Right cardiac atrium (tissue), 5 donors: Measurements from ENCODE around the gene FARP1. TPM values are rescaled to one million over a fixed set of nuclear protein-coding genes. Genes with fewer than 3 reads are reported as not detected.

ENCODE experiments used
- ATAC-seq, 2 donors: fragments of 200-7000 bp; cut with Tn5 transposase; one replicate each; pipeline versions ENCODE4 v1.8.0 to v1.9.1; 2020; ENCODE audit warnings: moderate library complexity in 2 of 2, mild to moderate bottlenecking in 1 of 2
- DNase-seq, 3 donors: peaks; one replicate each; pipeline ENCODE4 v3.0.0-alpha.2; 2020
- H3K27ac ChIP-seq: one replicate; pipeline ENCODE4 v1.5.1; 2013; ENCODE audit warnings: mild to moderate bottlenecking, low read length, control low read depth, moderate library complexity
- H3K27me3 ChIP-seq: one replicate; pipeline ENCODE4 v1.6.1; 2013; ENCODE audit not compliant: control insufficient read depth, insufficient read depth
- H3K4me1 ChIP-seq: one replicate; pipeline ENCODE4 v1.6.1; 2013; ENCODE audit warnings: low read length; ENCODE audit not compliant: control insufficient read depth, insufficient read depth
- H3K4me3 ChIP-seq: one replicate; pipeline ENCODE4 v1.5.1; 2013; ENCODE audit warnings: low read length, control low read depth
- H3K9me3 ChIP-seq: one replicate; pipeline ENCODE4 v1.6.1; 2013; ENCODE audit warnings: low read length; ENCODE audit not compliant: control insufficient read depth
- WGBS: extraction: QIAGEN DNeasy Blood & Tissue Kit; methylation state at CpG from one replicate; pipeline ENCODE4 v1.1.7; 2013; 5-methylcytosine and 5-hydroxymethylcytosine counted together
- intact Hi-C, 4 donors: fragments of 100-400 bp; cut with DNase I; formaldehyde crosslinking; loops; one replicate each; pipeline versions ENCODE4 v1.11.0 to v1.14.0; 2022 to 2023
- polyA plus RNA-seq: library from polyadenylated mRNA; stranded (reverse); fragments of 200-250 nt; gene quantifications from one replicate; pipeline ENCODE4 v1.2.3, GENCODE V29; 2013
- total RNA-seq, 4 donors: library from RNA; stranded (reverse); fragmentation: NEBNext Ultra II Directional; extraction: Animal tissue kit (Norgen Biotek cat#: 25700); gene quantifications; one replicate each; pipeline ENCODE4 v1.2.1, GENCODE V29; 2021
- donor health status: healthy with polysubstance abuse.
- donor health status: DM: no; HTN: yes; CAD: no.
- donor health status: DM: no; HTN: no; CAD: no.
- donor health status: DM: no; HTN: yes; CAD: no; lungs with severe emphysema.
- donor health status: DM: yes; HTN: yes; CAD: no.

The FARP1 gene
- total and polyA plus RNA-seq, 5 donors = 8.3 to 27.6 (median 22.7) TPM

GRCh38 chr13:98393873-98394272, 251.0 kb downstream of the FARP1 start:
- DNase-seq = no peak
- Histone ChIP-seq H3K27me3 (no peaks in the 10 kb centered on the region), H3K4me1 (peaks cover 4% of the 10 kb centered on the region), H3K4me3 (no peak overlapping the region), H3K9me3 (no peaks in the 10 kb centered on the region), H3K27ac (no peak overlapping the region)
- ATAC-seq = no peak
- intact Hi-C loops = loop anchor here in 1 of 4 donors (10.0 kb wide), 1 partner anchor 249 kb away; the partner anchor contains the start of gene FARP1
- 92% methylated on average over 11 of the region's 11 CpGs for WGBS

GRCh38 chr13:98394820-98395510, 252.1 kb downstream of the FARP1 start:
- DNase-seq (peak in 1 of 3 donors; percentile 54), ATAC-seq (no peak)
- Histone ChIP-seq H3K9me3 (no peaks in the 10 kb centered on the region), H3K4me1 (peaks cover 2% of the 10 kb centered on the region), H3K27ac (no peak overlapping the region), H3K4me3 (no peak overlapping the region), H3K27me3 (no peaks in the 10 kb centered on the region)
- intact Hi-C loops = loop anchor here in 1 of 4 donors (10.0 kb wide), 1 partner anchor 250 kb away; the partner anchor contains the start of gene FARP1
- 93% methylated on average over 37 of the region's 37 CpGs for WGBS

- DNase-seq (peak in 1 of 3 donors; percentile 28), ATAC-seq (no peak)
- H3K4me3 ChIP-seq = no peak overlapping the region
- H3K27me3 ChIP-seq = no peaks in the 10 kb centered on the region
- no peaks in the 10 kb centered on the region for H3K4me1 ChIP-seq
- no peaks in the 10 kb centered on the region for H3K9me3 ChIP-seq
- intact Hi-C loops = loop anchor here in 1 of 4 donors (10.0 kb wide), 1 partner anchor 251 kb away; the partner anchor contains the start of gene FARP1
- no peak overlapping the region for H3K27ac ChIP-seq
- 90% methylated on average over 16 of the region's 16 CpGs for WGBS
Measured at GRCh38 chr13:98396071-98396710, 253.3 kb downstream of the FARP1 start.

- no peaks in the 10 kb centered on the region for H3K9me3 ChIP-seq
- intact Hi-C loops = loop anchor here in 1 of 4 donors (10.0 kb wide), 1 partner anchor 252 kb away; the partner anchor contains the start of gene FARP1
- DNase-seq (no peak), ATAC-seq (peak in 1 of 2 donors; percentile 60)
- no peak overlapping the region for H3K4me3 ChIP-seq
- H3K4me1 ChIP-seq = no peaks in the 10 kb centered on the region
- no peak overlapping the region for H3K27ac ChIP-seq
- no peaks in the 10 kb centered on the region for H3K27me3 ChIP-seq
- 87% methylated on average over 1 of the region's 1 CpG for WGBS
Measured at GRCh38 chr13:98397221-98397620, 254.3 kb downstream of the FARP1 start.

DNA sequence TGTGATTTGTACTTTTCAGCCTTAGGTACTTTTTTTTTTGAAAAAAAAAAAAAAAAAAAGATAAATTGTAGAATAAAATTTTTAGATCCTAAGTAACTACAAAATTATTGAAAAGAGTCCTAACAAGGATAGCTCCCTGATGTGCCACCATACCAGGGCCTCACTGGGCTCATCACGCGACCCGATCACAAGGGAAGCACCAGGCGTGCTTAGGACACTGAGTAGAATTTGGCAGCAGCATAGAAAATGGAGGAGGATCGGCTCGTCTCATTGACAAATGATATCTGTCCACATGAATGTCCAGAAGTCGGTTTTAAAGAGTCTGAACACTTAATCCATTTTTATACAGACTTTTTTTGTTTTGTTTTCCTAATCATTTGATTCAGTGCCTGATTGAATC, 255.0 kb downstream of the FARP1 start:
- no peaks in the 10 kb centered on the region for H3K9me3 ChIP-seq
- intact Hi-C loops = loop anchor here in 1 of 4 donors (10.0 kb wide), 1 partner anchor 253 kb away; the partner anchor contains the start of gene FARP1
- H3K4me3 ChIP-seq = no peak overlapping the region
- ATAC-seq (no peak), DNase-seq (no peak)
- H3K27ac ChIP-seq = no peak overlapping the region
- no peaks in the 10 kb centered on the region for H3K4me1 ChIP-seq
- no peaks in the 10 kb centered on the region for H3K27me3 ChIP-seq
- 91% methylated on average over 7 of the region's 7 CpGs for WGBS

DNA sequence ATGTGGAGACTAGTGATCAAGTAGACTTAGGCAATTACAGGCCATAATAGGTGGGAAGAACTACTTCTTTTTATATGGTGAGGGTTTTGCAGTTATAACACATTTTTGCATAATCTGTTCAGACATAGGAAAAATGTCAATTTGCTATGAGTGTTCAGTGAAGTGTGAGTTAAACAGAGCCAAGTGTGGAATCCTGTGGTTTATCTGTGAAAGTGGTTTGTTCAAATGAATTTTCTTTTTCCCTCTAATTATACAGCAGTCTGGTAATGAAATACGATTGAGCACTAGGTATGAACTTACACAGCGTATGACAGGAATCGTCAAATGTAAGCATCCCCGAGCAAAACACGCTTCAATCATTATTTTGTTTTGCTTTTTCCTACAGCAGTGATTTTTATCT, 255.7 kb downstream of the FARP1 start:
- Histone ChIP-seq H3K27me3 (no peaks in the 10 kb centered on the region), H3K27ac (no peak overlapping the region), H3K4me1 (no peaks in the 10 kb centered on the region), H3K4me3 (no peak overlapping the region), H3K9me3 (no peaks in the 10 kb centered on the region)
- WGBS = 88% methylated on average over 5 of the region's 5 CpGs
- intact Hi-C loops = loop anchor here in 1 of 4 donors (10.0 kb wide), 1 partner anchor 254 kb away; the partner anchor contains the start of gene FARP1
- no peak for DNase-seq
- no peak for ATAC-seq

- WGBS = 80% methylated on average over 4 of the region's 4 CpGs
- no peaks in the 10 kb centered on the region for H3K4me1 ChIP-seq
Measured at GRCh38 chr13:98399756-98400155, 256.9 kb downstream of the FARP1 start.

DNA sequence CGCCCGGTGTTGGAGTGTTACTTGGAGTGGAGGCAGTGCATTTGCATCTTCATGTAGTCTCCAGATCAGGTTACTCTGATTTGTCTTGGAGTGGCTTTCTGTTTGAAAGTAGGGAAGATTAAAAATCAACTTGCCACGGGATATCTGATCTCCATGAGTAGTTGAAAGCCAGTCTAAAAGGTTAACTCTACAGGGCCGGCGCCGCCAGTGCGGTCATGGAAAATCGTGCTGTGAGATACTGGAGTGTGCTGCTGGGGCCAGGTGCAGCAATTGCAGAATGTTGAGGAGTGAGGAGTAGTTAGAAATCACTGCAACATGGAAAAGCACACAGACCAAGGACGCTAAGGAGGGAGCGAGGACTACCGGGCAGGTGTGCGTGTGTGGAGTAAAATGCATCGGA, 259.0 kb downstream of the FARP1 start:
- 88% methylated on average over 13 of the region's 13 CpGs for WGBS
- ATAC-seq (no peak), DNase-seq (no peak)
- no peak overlapping the region for H3K4me3 ChIP-seq
- H3K27ac ChIP-seq = no peak overlapping the region
- H3K4me1 ChIP-seq = no peaks in the 10 kb centered on the region
- intact Hi-C loops = no loop called here
- no peaks in the 10 kb centered on the region for H3K27me3 ChIP-seq
- no peaks in the 10 kb centered on the region for H3K9me3 ChIP-seq

More at GRCh38 chr13:98399756-98400155, 256.9 kb downstream of the FARP1 start:
- Histone ChIP-seq H3K9me3 (no peaks in the 10 kb centered on the region), H3K4me3 (no peak overlapping the region), H3K27ac (no peak overlapping the region), H3K27me3 (no peaks in the 10 kb centered on the region)
- no peak for ATAC-seq
- DNase-seq = no peak
- intact Hi-C loops = loop anchor here in 1 of 4 donors (10.0 kb wide), 1 partner anchor 255 kb away; the partner anchor contains the start of gene FARP1

GRCh38 chr13:98403076-98403475, 260.2 kb downstream of the FARP1 start:
- H3K27ac ChIP-seq = no peak overlapping the region
- ATAC-seq (no peak), DNase-seq (no peak)
- no peaks in the 10 kb centered on the region for H3K4me1 ChIP-seq
- intact Hi-C loops = no loop called here
- H3K4me3 ChIP-seq = no peak overlapping the region
- 94% methylated on average over 2 of the region's 2 CpGs for WGBS
- H3K27me3 ChIP-seq = no peaks in the 10 kb centered on the region
- H3K9me3 ChIP-seq = no peaks in the 10 kb centered on the region

DNA sequence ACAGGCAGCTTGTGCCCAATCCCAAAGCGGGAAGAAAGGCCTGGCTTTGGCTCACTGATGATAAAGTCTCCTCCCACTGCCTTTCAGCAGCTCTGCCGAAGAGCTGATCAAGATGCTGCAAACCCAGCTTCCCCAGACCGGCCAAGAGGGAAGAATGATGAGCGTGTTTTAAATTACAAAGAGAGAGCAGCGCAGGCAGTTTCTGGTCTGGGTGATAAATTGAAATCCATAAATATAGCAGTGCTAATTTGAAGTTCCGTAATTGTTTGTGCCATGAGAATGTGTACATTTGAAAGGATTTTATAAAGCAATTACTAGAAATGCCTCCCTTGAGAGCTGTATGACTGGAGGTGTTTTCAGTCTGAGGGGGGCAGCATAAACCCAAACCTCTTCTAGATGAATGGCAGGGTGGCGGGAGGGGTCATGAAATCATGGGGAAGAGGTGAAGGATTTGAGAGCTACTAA, 262.2 kb downstream of the FARP1 start:
- ATAC-seq = peak; percentile 60 to 76
- WGBS = 53% methylated on average over 7 of the region's 7 CpGs
- Histone ChIP-seq H3K27ac (no peak overlapping the region), H3K4me1 (no peaks in the 10 kb centered on the region), H3K9me3 (no peaks in the 10 kb centered on the region), H3K27me3 (no peaks in the 10 kb centered on the region), H3K4me3 (no peak overlapping the region)
- intact Hi-C loops = no loop called here
- peak in 2 of 3 donors; percentile 36 to 65 for DNase-seq
